ENCODE data around the gene DAPK1. TPM values are rescaled to one million over a fixed set of nuclear protein-coding genes. Genes with fewer than 3 reads are reported as not detected.

DAPK1 gene
- total RNA-seq, 2 donors from 2014 or later: 39.1 to 40.6 TPM

- no peak for TF ChIP-seq CTCF (IDR thresholded peaks at IDR 0.05)
- Histone ChIP-seq H3K27me3 (replicated peaks; ENCODE audit: insufficient read depth) (no peaks in the 10 kb centered on the region), H3K27ac (no peak overlapping the region), H3K36me3 (no peaks in the 10 kb centered on the region), H3K4me3 (no peak overlapping the region), H3K4me1 (ENCODE audit: control insufficient read depth in 1 of 2, low read depth in 2 of 2) (no peaks in the 10 kb centered on the region), H3K9me3 (no peaks in the 10 kb centered on the region)
- ATAC-seq (ENCODE audit: insufficient number of reproducible peaks, low FRiP score, low read depth) (peak; percentile 73), DNase-seq (ENCODE audit: low spot score) (no peak)
Measured at GRCh38 chr9:87464110-87464991, 33.3 kb upstream of the DAPK1 start.

- TF ChIP-seq CTCF (IDR thresholded peaks at IDR 0.05): no peak
- Histone ChIP-seq H3K27me3 (replicated peaks; ENCODE audit: insufficient read depth) (no peaks in the 10 kb centered on the region), H3K9me3 (no peaks in the 10 kb centered on the region), H3K4me1 (ENCODE audit: control insufficient read depth in 1 of 2, low read depth in 2 of 2) (no peaks in the 10 kb centered on the region), H3K36me3 (no peaks in the 10 kb centered on the region), H3K27ac (no peak overlapping the region), H3K4me3 (no peak overlapping the region)
- ATAC-seq (ENCODE audit: insufficient number of reproducible peaks, low FRiP score, low read depth) (no peak), DNase-seq (ENCODE audit: low spot score) (no peak)
Measured at GRCh38 chr9:87464992-87465378, 32.7 kb upstream of the DAPK1 start.

DNA sequence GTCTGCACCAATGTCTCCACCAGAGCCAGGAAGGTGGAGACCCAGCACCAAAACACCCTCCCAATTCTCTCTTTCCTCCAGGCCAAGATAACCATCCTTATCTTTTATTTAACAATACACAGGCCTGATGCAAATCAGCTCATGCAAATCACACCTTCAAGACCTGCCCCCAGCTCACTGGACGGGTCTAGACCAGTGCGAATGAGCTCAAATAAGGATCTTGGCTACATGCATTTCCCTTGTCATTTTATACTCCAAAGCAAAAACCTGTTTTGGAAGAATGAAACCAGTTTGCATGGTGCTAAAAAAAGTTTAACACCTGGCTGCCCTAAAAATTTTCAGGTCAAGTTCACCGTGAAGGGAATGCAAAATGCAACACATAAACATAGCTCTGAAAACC, 31.9 kb upstream of the DAPK1 start:
- Histone ChIP-seq H3K27ac (no peak overlapping the region), H3K9me3 (no peaks in the 10 kb centered on the region), H3K4me3 (no peak overlapping the region), H3K36me3 (no peaks in the 10 kb centered on the region), H3K4me1 (ENCODE audit: control insufficient read depth in 1 of 2, low read depth in 2 of 2) (no peaks in the 10 kb centered on the region), H3K27me3 (replicated peaks; ENCODE audit: insufficient read depth) (no peaks in the 10 kb centered on the region)
- no peak for ATAC-seq (ENCODE audit: insufficient number of reproducible peaks, low FRiP score, low read depth)
- DNase-seq (ENCODE audit: low spot score): no peak
- no peak for TF ChIP-seq CTCF (IDR thresholded peaks at IDR 0.05)

- H3K36me3 ChIP-seq: no peaks in the 10 kb centered on the region
- no peaks in the 10 kb centered on the region for H3K4me1 ChIP-seq (ENCODE audit: control insufficient read depth in 1 of 2, low read depth in 2 of 2)
- DNase-seq (ENCODE audit: low spot score): no peak
- no peak for TF ChIP-seq CTCF (IDR thresholded peaks at IDR 0.05)
- no peaks in the 10 kb centered on the region for H3K9me3 ChIP-seq
- no peak overlapping the region for H3K4me3 ChIP-seq
- no peak for ATAC-seq (ENCODE audit: insufficient number of reproducible peaks, low FRiP score, low read depth)
- H3K27me3 ChIP-seq (replicated peaks; ENCODE audit: insufficient read depth): no peaks in the 10 kb centered on the region
- H3K27ac ChIP-seq: no peak overlapping the region
Measured at GRCh38 chr9:87467187-87467586, 30.5 kb upstream of the DAPK1 start.

- no peaks in the 10 kb centered on the region for H3K9me3 ChIP-seq
- ATAC-seq (ENCODE audit: insufficient number of reproducible peaks, low FRiP score, low read depth) (no peak), DNase-seq (ENCODE audit: low spot score) (no peak)
- TF ChIP-seq CTCF (IDR thresholded peaks at IDR 0.05): no peak
- no peak overlapping the region for H3K27ac ChIP-seq
- H3K27me3 ChIP-seq (replicated peaks; ENCODE audit: insufficient read depth): no peaks in the 10 kb centered on the region
- no peaks in the 10 kb centered on the region for H3K4me1 ChIP-seq (ENCODE audit: control insufficient read depth in 1 of 2, low read depth in 2 of 2)
- no peak overlapping the region for H3K4me3 ChIP-seq
- no peaks in the 10 kb centered on the region for H3K36me3 ChIP-seq
Measured at GRCh38 chr9:87469793-87470465, 27.7 kb upstream of the DAPK1 start.
